HK-2 (cell line): ENCODE data around the gene TRIM54.

Source experiments
- DNase-seq: peaks from one replicate; pipeline ENCODE4 v3.0.0-alpha.2; 2018; ENCODE audit not compliant: unreplicated experiment

The TRIM54 gene

DNA sequence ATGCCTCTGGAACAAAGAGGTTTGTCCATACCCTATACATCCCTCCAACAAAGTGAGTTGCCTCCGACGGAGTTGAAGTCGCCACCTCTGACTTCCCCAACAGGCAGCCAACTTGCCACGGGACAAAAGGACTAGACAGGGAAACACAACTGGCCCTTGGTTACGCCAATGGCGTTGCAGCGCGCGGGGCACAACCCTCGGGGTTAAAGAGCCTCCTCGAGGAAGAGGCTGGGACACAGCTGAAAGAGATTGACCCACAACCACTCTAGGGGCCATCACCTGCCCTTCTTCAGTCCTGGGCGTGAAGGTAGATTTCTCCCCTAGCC is 73.8 kb downstream of the TRIM54 start:
- DNase-seq = peak; percentile 80

- DNase-seq = peak; percentile 97
Measured at GRCh38 chr2:27356382-27357181, 74.4 kb downstream of the TRIM54 start, which contains the start of gene GTF3C2. TSS of gene GTF3C2 (minus strand) at chr2:27356764. CDS start at chr2:27343554, 13,210 bp downstream.
